ENCODE results near the gene ARL2.
A peak's percentile ranks its signal among the peaks of the same experiment; 100 is the strongest.

The ARL2 gene

DNA sequence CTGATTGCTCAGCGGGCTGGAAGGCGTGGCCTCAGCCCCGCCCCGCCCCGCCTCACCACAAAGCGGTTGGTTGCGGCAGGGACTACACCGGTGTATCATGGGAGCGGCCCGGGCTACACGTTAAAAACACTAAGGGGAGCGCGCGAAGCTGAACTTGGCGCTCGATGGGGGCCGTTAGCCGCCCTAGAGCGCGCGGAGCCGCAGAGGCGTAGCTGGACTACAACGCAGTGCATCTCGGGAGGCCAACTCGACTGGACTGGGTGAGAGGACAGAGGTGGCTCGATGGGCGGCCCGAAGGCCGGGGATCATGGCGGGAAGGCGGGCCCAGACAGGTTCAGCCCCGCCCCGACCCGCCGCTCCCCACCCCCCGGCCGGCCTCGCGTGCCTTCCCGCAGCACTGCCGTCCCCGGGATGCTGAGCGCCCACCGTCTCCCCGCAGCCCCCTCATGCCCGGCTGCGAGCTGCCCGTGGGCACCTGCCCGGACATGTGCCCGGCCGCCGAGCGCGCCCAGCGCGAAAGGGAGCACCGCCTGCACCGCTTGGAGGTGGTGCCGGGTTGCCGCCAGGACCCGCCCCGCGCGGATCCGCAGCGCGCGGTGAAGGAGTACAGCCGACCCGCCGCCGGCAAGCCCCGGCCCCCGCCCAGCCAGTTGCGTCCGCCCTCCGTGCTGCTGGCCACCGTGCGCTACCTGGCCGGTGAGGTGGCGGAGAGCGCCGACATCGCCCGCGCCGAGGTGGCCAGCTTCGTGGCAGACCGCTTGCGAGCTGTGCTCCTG lies 27.1 kb downstream of the ARL2 start, which contains the start of gene SAC3D1:
TSS of gene SAC3D1 (plus strand) at position 364 of the 776 bp plus-strand sequence. CDS start at position 447, 83 bp downstream.
- TF ChIP-seq L3MBTL2 (conservative IDR thresholded peaks at IDR 0.05) (peak; percentile 48), FOXA1 (IDR thresholded peaks at IDR 0.05) (no peak)
- CTCF ChIA-PET: interaction anchor here (0.6 to 1.6 kb wide), 5 partner anchors 14 to 153 kb away, joined by 3 to 5 read pairs (median 4); partner anchors contain the start of gene SNX15
- peak; percentile 91 for DNase-seq (ENCODE audit: extremely low spot score)
- POLR2A ChIA-PET: interaction anchor here (0.5 to 2.3 kb wide), 19 partner anchors 9 to 231 kb away, joined by 3 to 14 read pairs (median 4); partner anchors contain the start of genes ARL2, FAU, MEN1 and MRPL49

DNA sequence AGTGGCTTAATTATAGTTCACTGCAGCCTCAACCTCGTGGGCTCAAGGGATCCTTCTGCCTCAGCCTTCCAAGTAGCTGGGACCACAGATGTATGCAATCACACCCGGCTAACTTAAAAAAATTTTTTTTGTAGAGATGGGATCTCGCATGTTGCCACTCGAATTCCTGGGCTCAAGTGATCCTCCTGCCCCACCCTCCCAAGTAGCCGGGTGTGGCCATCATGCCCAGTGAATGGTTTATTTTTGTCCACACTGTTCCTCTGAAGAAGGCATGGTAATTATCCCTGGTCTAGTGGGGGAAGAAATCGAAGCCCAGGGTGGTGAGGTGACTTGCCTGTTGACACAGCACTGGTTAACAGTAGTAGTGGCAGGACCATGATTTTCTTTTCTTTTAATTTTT lies 28.9 kb downstream of the ARL2 start:
- TF ChIP-seq ELF4 (IDR thresholded peaks at IDR 0.05) (no peak), FOXM1 (IDR thresholded peaks at IDR 0.05; ENCODE audit: borderline replicate concordance) (no peak), HDGF (IDR thresholded peaks at IDR 0.05; ENCODE audit: borderline replicate concordance) (no peak)
- ChIA-PET POLR2A (no interaction called here), CTCF (interaction anchor here (0.8 kb wide), 1 partner anchor 29 kb away, joined by 4 read pairs; the partner anchor contains the start of gene ARL2)
- no peak for DNase-seq (ENCODE audit: extremely low spot score)

DNA sequence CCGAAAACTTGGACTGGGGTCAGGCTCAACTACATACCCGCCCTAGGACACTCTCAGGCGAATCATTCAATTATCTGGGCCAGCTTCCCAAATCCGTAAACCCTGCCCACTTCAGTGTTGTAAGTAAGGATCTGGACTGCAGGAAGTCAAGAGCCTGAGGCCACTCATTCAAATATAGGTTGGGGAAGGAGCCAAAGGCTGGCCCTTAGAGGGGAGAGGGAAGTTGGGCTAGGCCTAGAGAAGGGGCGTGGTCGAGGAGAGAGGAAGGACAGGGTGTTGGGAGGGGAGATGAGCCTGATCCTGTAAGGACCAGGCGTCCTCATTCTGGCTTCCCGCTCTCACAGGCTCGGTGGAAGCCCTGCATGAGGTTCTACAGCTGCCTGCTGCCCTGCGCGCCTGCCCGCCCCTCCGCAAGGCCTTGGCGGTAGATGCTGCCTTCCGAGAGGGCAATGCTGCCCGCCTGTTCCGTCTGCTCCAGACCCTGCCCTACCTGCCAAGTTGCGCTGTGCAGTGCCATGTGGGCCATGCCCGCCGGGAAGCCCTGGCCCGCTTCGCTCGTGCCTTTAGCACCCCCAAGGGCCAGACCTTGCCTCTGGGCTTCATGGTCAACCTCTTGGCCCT lies 30.0 kb downstream of the ARL2 start:
- POLR2A ChIA-PET: no interaction called here
- no peak for DNase-seq (ENCODE audit: extremely low spot score)
- TF ChIP-seq HDGF (IDR thresholded peaks at IDR 0.05; ENCODE audit: borderline replicate concordance) (no peak), NFRKB (IDR thresholded peaks at IDR 0.05) (no peak), FOXA1 (IDR thresholded peaks at IDR 0.05) (no peak), ELF4 (IDR thresholded peaks at IDR 0.05) (no peak), L3MBTL2 (conservative IDR thresholded peaks at IDR 0.05) (no peak), ARNT (IDR thresholded peaks at IDR 0.05) (no peak), ZNF384 (IDR thresholded peaks at IDR 0.05) (no peak), SUZ12 (IDR thresholded peaks at IDR 0.05) (no peak), SP1 (IDR thresholded peaks at IDR 0.05) (no peak)
- CTCF ChIA-PET: no interaction called here

DNA sequence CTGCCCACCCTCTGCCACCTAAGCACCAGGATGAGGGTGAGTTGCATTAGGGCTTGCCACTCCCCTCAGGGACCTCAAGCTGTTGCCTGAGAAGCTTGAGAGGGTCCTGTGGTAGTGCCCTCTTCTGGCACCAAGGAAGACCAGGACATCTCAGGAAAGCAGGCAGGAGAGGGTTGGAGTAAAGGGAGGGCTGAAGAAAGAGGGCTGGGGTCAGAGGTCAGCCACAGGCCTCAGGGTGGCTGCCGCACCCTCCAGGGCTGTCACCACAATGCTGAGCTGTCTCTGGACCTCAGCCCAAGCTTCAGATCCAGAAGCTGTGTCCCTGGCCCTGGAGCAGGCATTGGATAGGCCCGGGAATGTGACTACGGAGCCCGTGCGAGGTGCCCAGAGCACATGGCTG lies 31.1 kb downstream of the ARL2 start:
- ChIA-PET CTCF (no interaction called here), POLR2A (no interaction called here)
- DNase-seq (ENCODE audit: extremely low spot score): no peak
- no peak for TF ChIP-seq BHLHE40 (IDR thresholded peaks at IDR 0.05; ENCODE audit: borderline replicate concordance)
- no peak for TF ChIP-seq ZNF384 (IDR thresholded peaks at IDR 0.05)
- TF ChIP-seq ELF4 (IDR thresholded peaks at IDR 0.05): no peak
- no peak for TF ChIP-seq SUZ12 (IDR thresholded peaks at IDR 0.05)
- TF ChIP-seq FOXK2 (IDR thresholded peaks at IDR 0.05): no peak
- TF ChIP-seq FOXA1 (IDR thresholded peaks at IDR 0.05): no peak
- no peak for TF ChIP-seq L3MBTL2 (conservative IDR thresholded peaks at IDR 0.05)
- no peak for TF ChIP-seq HDGF (IDR thresholded peaks at IDR 0.05; ENCODE audit: borderline replicate concordance)

DNA sequence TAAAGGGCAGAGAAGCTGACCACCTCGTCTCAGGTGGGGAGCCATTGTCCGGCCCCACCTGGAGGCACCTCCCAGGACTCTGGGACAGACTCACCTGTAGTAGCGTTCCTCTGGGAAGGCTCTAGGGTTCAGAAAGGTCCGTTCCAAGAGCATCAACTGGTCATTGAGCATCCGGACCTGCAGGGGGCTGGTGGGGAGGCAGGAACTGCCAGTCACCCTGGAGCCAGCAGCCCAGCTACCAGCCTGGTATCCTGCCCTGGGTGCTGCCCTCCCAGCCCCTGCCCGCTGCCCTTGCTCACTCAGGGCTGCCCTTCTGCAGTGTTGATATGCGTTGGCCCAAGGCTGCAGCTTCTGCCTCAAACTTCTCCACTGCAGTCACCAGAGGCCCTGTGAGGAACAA lies 31.8 kb downstream of the ARL2 start:
- no peak for DNase-seq (ENCODE audit: extremely low spot score)
- POLR2A ChIA-PET: no interaction called here
- CTCF ChIA-PET: no interaction called here
- no peak for TF ChIP-seq SP1 (IDR thresholded peaks at IDR 0.05)
- no peak for TF ChIP-seq ARNT (IDR thresholded peaks at IDR 0.05)
- no peak for TF ChIP-seq ELF4 (IDR thresholded peaks at IDR 0.05)
- no peak for TF ChIP-seq FOXM1 (IDR thresholded peaks at IDR 0.05; ENCODE audit: borderline replicate concordance)
- no peak for TF ChIP-seq L3MBTL2 (conservative IDR thresholded peaks at IDR 0.05)
- no peak for TF ChIP-seq ZNF384 (IDR thresholded peaks at IDR 0.05)
- no peak for TF ChIP-seq BHLHE40 (IDR thresholded peaks at IDR 0.05; ENCODE audit: borderline replicate concordance)
- no peak for TF ChIP-seq TARDBP (IDR thresholded peaks at IDR 0.05)
- no peak for TF ChIP-seq FOXA1 (IDR thresholded peaks at IDR 0.05)
- no peak for TF ChIP-seq NFRKB (IDR thresholded peaks at IDR 0.05)
- no peak for TF ChIP-seq FOXK2 (IDR thresholded peaks at IDR 0.05)
- no peak for TF ChIP-seq LEF1 (IDR thresholded peaks at IDR 0.05; ENCODE audit: borderline replicate concordance)
- no peak for TF ChIP-seq CTBP1 (IDR thresholded peaks at IDR 0.05; ENCODE audit: borderline replicate concordance)
- TF ChIP-seq, protein P1, sequence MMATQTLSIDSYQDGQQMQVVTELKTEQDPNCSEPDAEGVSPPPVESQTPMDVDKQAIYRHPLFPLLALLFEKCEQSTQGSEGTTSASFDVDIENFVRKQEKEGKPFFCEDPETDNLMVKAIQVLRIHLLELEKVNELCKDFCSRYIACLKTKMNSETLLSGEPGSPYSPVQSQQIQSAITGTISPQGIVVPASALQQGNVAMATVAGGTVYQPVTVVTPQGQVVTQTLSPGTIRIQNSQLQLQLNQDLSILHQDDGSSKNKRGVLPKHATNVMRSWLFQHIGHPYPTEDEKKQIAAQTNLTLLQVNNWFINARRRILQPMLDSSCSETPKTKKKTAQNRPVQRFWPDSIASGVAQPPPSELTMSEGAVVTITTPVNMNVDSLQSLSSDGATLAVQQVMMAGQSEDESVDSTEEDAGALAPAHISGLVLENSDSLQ (IDR thresholded peaks at IDR 0.05): no peak
- TF ChIP-seq HDGF (IDR thresholded peaks at IDR 0.05; ENCODE audit: borderline replicate concordance): no peak

DNA sequence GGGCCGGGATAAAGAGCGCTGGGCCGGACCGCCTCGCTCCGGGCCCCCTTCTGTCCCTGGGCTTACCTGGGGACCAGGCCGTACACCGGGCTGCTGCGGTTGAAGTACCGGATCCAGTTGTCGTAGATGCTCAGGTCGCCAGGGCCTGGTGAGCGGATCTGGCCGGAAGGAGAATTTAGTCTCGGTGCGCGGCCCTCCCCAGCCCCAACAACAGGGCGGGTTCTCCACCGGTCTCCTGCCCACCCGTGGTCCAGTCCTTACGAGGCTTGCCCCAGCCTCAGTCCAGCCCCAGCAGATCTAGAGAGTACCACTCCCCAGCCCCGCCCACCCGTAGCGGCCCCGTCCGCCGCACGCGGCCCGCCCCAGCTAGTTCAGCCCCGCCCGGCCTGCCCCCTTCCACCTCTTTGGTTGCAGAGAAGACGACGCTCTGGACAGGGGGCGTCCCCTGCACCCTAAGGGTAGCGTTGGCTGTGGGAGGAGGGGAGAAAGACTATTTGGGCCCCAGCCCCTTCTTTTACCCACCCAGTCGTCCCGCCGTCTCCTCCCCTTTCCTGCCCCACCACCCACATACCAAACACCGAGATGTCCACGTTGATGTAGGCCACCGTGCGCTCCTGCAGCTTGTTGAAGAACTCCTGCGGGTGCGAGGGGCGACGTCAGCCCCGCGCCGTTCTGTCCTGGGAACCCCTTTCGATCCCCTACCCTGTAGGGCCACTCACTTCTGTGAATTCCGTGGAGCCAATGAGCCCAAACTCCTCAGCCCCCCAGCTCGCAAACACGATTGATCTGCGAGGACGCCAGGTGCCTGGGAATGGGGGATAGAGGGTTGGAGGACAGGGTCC lies 33.8 kb downstream of the ARL2 start:
- TF ChIP-seq SP1 (IDR thresholded peaks at IDR 0.05) (no peak), CTBP1 (IDR thresholded peaks at IDR 0.05; ENCODE audit: borderline replicate concordance) (no peak), FOXM1 (IDR thresholded peaks at IDR 0.05; ENCODE audit: borderline replicate concordance) (no peak), FOXA1 (IDR thresholded peaks at IDR 0.05) (no peak), ARNT (IDR thresholded peaks at IDR 0.05) (no peak), HDGF (IDR thresholded peaks at IDR 0.05; ENCODE audit: borderline replicate concordance) (no peak), LEF1 (IDR thresholded peaks at IDR 0.05; ENCODE audit: borderline replicate concordance) (no peak), BHLHE40 (IDR thresholded peaks at IDR 0.05; ENCODE audit: borderline replicate concordance) (no peak), ELF4 (IDR thresholded peaks at IDR 0.05) (no peak), NFRKB (IDR thresholded peaks at IDR 0.05) (no peak)
- TF ChIP-seq, protein P1 (IDR thresholded peaks at IDR 0.05): no peak
- no peak for DNase-seq (ENCODE audit: extremely low spot score)
- CTCF ChIA-PET: interaction anchor here (0.7 kb wide), 1 partner anchor 12 kb away, joined by 3 read pairs; no protein-coding TSS in a partner anchor
- POLR2A ChIA-PET: no interaction called here
